GM19452 (cell line): ENCODE data around the gene SLC17A9.

ENCODE experiments used
- ATAC-seq: cut with Tn5 transposase; IDR thresholded peaks from one replicate; pipeline ENCODE4 v1.9.1; 2021; ENCODE audit not compliant: unreplicated experiment

SLC17A9 gene

DNA sequence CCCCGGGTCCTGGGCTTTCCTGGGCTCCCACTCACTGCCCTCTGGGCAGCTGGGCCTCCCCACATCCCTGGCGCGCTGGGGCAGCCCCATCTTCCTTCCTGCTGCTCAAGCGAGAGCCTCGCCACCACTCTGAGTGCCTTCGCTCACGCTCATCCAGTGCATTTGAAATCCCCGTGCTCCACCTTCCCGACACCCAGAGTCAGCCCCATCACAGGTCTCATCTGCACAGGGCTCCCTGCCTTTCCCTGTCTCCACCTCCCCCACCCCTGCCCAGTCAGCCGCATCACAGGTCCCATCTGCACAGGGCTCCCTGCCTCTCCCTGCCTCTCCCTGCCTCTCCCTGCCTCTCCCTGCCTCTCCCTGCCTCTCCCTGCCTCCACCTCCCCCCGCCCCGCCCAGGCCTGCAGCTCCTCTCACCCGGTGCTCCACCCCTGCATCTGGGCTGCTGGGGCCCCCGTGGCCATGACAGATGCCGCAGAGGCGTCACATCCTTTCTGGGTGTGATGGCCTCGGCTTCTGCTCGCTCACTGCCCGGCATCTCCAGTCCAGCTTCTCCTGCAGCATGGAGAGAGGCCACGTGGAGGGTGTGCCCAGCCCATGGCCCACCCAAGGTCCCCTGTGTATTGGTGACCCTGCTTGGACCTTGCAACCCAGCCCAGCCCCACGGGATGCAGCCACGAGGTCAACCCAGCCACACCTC, 63.3 kb downstream of the SLC17A9 start:
- no peak for ATAC-seq

DNA sequence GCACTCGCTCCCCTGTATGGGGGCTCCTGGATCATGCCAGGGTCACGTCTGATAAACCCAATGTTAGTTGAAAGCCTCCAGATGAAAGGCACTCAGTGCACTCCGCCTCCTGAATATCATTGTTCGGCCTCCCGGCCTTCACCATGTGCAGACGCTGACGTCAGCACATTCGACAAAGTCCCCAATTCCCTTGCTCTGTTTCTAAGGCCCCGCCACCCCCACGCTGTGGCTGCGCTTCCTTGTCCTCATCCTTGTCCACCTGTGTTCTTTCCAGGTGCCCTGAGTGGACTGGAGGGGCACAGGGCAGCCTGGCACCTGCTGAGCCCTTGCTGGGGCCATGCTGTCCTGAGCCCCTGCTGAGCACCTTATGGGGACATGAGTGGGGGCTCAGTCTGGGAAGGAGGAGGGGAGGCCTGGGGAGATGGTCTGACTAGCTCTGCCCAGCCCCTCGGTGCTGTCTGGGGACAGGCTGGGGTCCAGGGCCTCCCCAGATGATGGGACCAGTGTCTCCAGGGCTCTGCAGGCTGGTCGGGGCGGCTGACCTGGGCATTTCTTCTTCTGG, 64.1 kb downstream of the SLC17A9 start:
- no peak for ATAC-seq

DNA sequence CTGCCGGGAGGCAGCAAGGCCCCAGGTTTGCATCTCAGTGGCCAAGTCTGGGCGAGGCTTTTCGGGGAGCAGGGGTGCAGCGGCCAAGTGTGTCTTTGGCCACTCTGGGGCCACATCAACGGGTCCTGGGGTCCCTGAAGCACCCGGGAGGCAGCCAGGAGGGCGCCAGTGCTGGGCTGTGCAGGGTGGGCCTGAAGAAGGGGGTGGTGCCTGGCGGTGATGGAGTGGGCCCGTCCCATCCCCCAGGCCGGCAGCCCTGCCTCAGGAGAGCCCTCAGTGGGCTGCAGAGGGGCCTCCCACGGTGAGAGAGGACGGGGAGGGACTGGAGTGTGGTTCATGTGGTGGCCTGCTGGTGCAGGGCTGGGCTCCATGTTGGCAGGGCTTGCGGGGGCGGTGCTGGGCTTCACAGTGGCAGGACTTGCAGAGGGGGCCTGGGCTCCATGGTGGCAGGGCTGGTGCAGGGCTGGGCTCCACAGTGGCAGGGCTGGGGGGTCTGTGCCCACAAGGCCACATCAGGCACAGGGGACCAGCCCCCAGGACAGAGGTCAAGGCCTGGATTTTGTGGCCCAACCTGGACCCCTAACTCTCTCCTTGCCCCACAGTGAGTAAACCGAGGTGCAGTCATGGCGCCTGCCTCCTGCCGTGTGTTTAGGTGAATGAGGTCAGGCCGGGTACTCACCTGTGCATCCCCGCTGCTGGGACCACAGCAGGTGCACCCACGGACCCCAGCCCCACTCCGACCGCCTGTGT, 64.7 kb downstream of the SLC17A9 start:
- no peak for ATAC-seq

- no peak for ATAC-seq
Observed at GRCh38 chr20:63017826-63018411, 65.4 kb downstream of the SLC17A9 start.
